Liver (tissue), 3 donors: ENCODE measurements around the gene MOGAT3.

Experiments used
- FOXA1 ChIP-seq: IDR thresholded peaks from 2 replicates; pipeline ENCODE4 v1.6.1; 2016; ENCODE audit warnings: antibody characterized with exemption
- HNF4G ChIP-seq: IDR thresholded peaks from 2 replicates; pipeline ENCODE4 v1.6.1; 2016; ENCODE audit warnings: antibody characterized with exemption
- JUND ChIP-seq, 2 donors: IDR thresholded peaks; 2 replicates each; pipeline ENCODE4 v1.6.1; 2016; ENCODE audit warnings: antibody characterized with exemption in 2 of 2
- RAD21 ChIP-seq, 2 donors: IDR thresholded peaks; 2 replicates each; pipeline ENCODE4 v1.6.1; 2016; ENCODE audit warnings: antibody characterized with exemption in 2 of 2, mild to moderate bottlenecking in 2 of 2
- TAF1 ChIP-seq: conservative IDR thresholded peaks from 2 replicates; pipeline ENCODE4 v1.6.1; 2016; ENCODE audit warnings: antibody characterized with exemption, mild to moderate bottlenecking
- TF ChIP-seq, protein P1 (sequence below): fragments of 150-350 bp; IDR thresholded peaks from 2 replicates; pipeline ENCODE4 v1.5.1; 2017; ENCODE audit warnings: improper control_type of control experiment, low read depth, low read length; ENCODE audit not compliant: missing input control
- TF ChIP-seq, protein P2 (sequence below): IDR thresholded peaks from 2 replicates; pipeline ENCODE4 v1.6.1; 2016; ENCODE audit warnings: antibody characterized with exemption, mild to moderate bottlenecking
- TF ChIP-seq, protein P3 (sequence below): IDR thresholded peaks from 2 replicates; pipeline ENCODE4 v1.6.1; 2016; ENCODE audit warnings: antibody characterized with exemption
- donor health status: healthy.
- donor health status: healthy.

DNA sequence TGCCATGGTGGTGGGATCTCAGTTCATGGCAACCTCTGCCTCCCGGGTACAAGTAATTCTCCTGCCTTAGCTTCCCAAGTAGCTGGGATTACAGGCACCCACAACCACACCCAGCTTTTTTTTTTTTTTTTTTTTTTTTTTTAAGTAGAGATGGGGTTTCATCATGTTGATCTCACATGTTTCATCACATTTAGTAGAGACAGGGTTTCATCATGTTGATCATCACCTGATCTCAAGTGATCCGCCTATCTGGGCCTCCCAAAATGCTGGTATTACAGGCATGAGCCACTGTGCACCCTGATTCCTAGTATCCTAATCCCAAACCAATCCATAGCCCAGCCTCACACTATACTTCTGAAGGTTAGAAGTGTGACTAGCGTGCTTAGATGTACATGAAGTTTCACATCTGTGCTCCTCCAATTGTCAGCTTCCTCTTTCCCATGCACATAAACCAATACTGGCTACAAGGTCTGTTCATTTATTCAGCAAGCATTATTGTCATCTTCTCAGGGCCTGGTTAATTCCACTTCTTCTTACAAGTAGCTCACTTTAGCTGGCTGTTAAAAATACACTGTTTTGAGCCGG lies 13.9 kb downstream of the MOGAT3 start:
- TF ChIP-seq, protein P1, sequence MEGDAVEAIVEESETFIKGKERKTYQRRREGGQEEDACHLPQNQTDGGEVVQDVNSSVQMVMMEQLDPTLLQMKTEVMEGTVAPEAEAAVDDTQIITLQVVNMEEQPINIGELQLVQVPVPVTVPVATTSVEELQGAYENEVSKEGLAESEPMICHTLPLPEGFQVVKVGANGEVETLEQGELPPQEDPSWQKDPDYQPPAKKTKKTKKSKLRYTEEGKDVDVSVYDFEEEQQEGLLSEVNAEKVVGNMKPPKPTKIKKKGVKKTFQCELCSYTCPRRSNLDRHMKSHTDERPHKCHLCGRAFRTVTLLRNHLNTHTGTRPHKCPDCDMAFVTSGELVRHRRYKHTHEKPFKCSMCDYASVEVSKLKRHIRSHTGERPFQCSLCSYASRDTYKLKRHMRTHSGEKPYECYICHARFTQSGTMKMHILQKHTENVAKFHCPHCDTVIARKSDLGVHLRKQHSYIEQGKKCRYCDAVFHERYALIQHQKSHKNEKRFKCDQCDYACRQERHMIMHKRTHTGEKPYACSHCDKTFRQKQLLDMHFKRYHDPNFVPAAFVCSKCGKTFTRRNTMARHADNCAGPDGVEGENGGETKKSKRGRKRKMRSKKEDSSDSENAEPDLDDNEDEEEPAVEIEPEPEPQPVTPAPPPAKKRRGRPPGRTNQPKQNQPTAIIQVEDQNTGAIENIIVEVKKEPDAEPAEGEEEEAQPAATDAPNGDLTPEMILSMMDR, result no peak
- no peak for TF ChIP-seq RAD21 (IDR thresholded peaks at IDR 0.05)
- no peak for TF ChIP-seq FOXA1
- TF ChIP-seq, protein P2, sequence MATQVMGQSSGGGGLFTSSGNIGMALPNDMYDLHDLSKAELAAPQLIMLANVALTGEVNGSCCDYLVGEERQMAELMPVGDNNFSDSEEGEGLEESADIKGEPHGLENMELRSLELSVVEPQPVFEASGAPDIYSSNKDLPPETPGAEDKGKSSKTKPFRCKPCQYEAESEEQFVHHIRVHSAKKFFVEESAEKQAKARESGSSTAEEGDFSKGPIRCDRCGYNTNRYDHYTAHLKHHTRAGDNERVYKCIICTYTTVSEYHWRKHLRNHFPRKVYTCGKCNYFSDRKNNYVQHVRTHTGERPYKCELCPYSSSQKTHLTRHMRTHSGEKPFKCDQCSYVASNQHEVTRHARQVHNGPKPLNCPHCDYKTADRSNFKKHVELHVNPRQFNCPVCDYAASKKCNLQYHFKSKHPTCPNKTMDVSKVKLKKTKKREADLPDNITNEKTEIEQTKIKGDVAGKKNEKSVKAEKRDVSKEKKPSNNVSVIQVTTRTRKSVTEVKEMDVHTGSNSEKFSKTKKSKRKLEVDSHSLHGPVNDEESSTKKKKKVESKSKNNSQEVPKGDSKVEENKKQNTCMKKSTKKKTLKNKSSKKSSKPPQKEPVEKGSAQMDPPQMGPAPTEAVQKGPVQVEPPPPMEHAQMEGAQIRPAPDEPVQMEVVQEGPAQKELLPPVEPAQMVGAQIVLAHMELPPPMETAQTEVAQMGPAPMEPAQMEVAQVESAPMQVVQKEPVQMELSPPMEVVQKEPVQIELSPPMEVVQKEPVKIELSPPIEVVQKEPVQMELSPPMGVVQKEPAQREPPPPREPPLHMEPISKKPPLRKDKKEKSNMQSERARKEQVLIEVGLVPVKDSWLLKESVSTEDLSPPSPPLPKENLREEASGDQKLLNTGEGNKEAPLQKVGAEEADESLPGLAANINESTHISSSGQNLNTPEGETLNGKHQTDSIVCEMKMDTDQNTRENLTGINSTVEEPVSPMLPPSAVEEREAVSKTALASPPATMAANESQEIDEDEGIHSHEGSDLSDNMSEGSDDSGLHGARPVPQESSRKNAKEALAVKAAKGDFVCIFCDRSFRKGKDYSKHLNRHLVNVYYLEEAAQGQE, result no peak
- no peak for TF ChIP-seq TAF1
- no peak for TF ChIP-seq JUND (IDR thresholded peaks at IDR 0.05)
- TF ChIP-seq, protein P3, sequence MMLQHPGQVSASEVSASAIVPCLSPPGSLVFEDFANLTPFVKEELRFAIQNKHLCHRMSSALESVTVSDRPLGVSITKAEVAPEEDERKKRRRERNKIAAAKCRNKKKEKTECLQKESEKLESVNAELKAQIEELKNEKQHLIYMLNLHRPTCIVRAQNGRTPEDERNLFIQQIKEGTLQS, result no peak
- no peak for TF ChIP-seq HNF4G
